Measurements from ENCODE around the gene ZNF319. TPM values are rescaled to one million over a fixed set of nuclear protein-coding genes. Genes with fewer than 3 reads are reported as not detected.

Gene ZNF319
- total and polyA plus RNA-seq, 2 of the 8 experiments (the other 6 are each of a cell fraction or from before 2014, with no cell fraction given), result 3.3 to 5.5 TPM

DNA sequence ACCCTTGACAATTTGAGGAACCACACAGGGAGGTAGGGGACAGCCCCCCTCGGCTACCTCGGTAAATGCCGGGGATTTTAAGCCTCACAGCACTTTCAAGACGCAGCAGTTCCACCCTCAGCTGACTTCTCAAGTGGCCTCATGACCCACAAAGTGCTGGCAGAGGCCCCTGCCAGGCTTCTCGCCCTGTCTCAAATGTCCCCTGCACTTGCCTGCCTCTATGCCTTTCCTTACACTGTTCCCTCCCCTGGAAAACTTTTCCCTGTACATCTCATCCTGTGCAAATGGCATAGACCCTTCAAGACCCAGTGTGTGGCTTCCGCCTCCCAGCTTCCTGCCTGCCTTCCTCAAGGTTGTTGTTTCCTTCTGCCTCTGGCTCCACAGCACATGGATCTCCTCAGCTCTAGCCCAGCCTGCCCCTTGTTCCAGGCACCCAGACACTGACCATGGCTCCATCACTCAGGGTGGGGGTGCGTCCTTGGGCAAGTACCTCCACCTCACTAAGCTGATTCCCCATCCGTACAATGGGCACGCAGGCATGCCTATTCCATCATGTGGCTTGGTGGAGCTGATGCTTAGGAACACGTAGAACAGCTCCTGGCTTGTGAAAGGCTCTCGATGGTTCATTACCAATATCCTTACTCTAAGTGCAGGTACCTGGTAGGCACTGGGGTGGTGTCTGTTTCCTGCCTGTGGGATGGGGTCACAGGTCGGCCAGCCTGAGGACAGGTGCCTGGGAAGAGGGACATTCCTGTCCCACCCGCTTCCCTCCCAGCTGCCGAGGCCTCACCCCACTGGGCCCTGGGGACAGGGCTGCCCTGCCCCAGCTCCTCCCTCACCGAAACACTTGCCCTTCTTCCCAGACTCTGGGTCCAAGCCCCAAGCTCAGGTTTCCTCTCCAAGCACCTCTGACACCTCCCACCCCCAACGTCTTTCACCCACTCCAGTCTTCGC, 49.0 kb upstream of the ZNF319 start:
- H3K4ac ChIP-seq (replicated peaks; ENCODE audit: insufficient read length, low read depth, low read length), result no peak overlapping the region
- H4K5ac ChIP-seq (ENCODE audit: insufficient read length, low read depth, low read length), result no peak overlapping the region
- H3K9ac ChIP-seq (replicated peaks in 1 of 4; ENCODE audit: extremely low read depth in 1 of 4, low read depth in 3 of 4, low read length in 3 of 4), result no peak overlapping the region
- H3K4me2 ChIP-seq (ENCODE audit: insufficient read depth in 1 of 2, low read depth in 2 of 2, low read length in 2 of 2), result no peak overlapping the region
- H4K20me1 ChIP-seq (replicated peaks in 1 of 2; ENCODE audit: control insufficient read depth in 1 of 2, insufficient read depth in 2 of 2, low read length in 2 of 2), result no peaks in the 10 kb centered on the region
- H3K79me1 ChIP-seq (ENCODE audit: low read depth, low read length), result no peaks in the 10 kb centered on the region
- H3K18ac ChIP-seq (ENCODE audit: extremely low read depth, low read length), result no peak overlapping the region
- no peak overlapping the region for H4K91ac ChIP-seq (replicated peaks; ENCODE audit: insufficient read length, low read length)
- H2BK12ac ChIP-seq (ENCODE audit: low read depth, low read length), result peak overlapping the region; percentile 72; the same call in 1 of the 2 replicates
- H4K8ac ChIP-seq (ENCODE audit: extremely low read depth, insufficient read depth, low read length), result no peak overlapping the region; the same call in 1 of the 2 replicates
- peaks cover 0 to 4% (median 0%) of the 10 kb centered on the region in 4 experiments; a peak in 2 of 8 replicates for H3K36me3 ChIP-seq (ENCODE audit: control insufficient read depth in 2 of 4, insufficient read depth in 4 of 4, low read length in 3 of 4)
- no peaks in the 10 kb centered on the region for H3K23me2 ChIP-seq (ENCODE audit: low read depth, low read length)
- H3K56ac ChIP-seq (replicated peaks; ENCODE audit: insufficient read length, low read depth, low read length), result no peak overlapping the region
- H2BK20ac ChIP-seq (ENCODE audit: low read length), result no peak overlapping the region
- H3K27ac ChIP-seq (ENCODE audit: low read depth, low read length), result no peak overlapping the region
- H2BK15ac ChIP-seq (ENCODE audit: low read length), result no peak overlapping the region
- POLR2A ChIA-PET (ENCODE audit: partially characterized antibody), result interaction anchor here (0.6 to 1.8 kb wide), 9 partner anchors 12 to 108 kb away, joined by 3 to 5 read pairs (median 3); partner anchors contain the start of gene CFAP20
- no peaks in the 10 kb centered on the region for H3K27me3 ChIP-seq (replicated peaks in 1 of 4; ENCODE audit: control insufficient read depth in 3 of 4, extremely low read depth in 1 of 4, insufficient read depth in 3 of 4, low read length in 3 of 4)
- 83% methylated on average over 16 of the region's 17 CpGs; no CpG with 5 or more reads in 1 of the 2 experiments for WGBS, 2 experiments (ENCODE audit: extremely low coverage in 1 of 2, insufficient coverage in 1 of 2, insufficient read length in 1 of 2, insufficient replicate concordance in 2 of 2, low coverage in 1 of 2, low lambda C conversion rate in 2 of 2, missing lambda C conversion rate in 1 of 2)
- DNase-seq (ENCODE audit: low read depth in 1 of 2, low spot score in 2 of 2), result peak in 1 of 2 experiments; percentile 43
- no peak overlapping the region for H2BK120ac ChIP-seq (replicated peaks; ENCODE audit: low read depth, low read length)
- no peak overlapping the region for H3K23ac ChIP-seq (ENCODE audit: insufficient read length)
- no peak for TF ChIP-seq CEBPB (IDR thresholded peaks at IDR 0.05; ENCODE audit: low read depth, low read length)
- TF ChIP-seq RNF2 (IDR thresholded peaks at IDR 0.05; ENCODE audit: borderline replicate concordance, low read depth, low read length, missing control alignments, poor library complexity, severe bottlenecking), result no peak
- TF ChIP-seq, protein P1, sequence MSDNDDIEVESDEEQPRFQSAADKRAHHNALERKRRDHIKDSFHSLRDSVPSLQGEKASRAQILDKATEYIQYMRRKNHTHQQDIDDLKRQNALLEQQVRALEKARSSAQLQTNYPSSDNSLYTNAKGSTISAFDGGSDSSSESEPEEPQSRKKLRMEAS (IDR thresholded peaks at IDR 0.05), result no peak
- no peak for TF ChIP-seq HDAC2 (IDR thresholded peaks at IDR 0.05; ENCODE audit: borderline replicate concordance in 1 of 2, low read depth in 2 of 2, low read length in 2 of 2)
- no peak for TF ChIP-seq RFX5 (IDR thresholded peaks at IDR 0.05; ENCODE audit: borderline replicate concordance, low read depth, low read length)
- no peak for TF ChIP-seq SRF (IDR thresholded peaks at IDR 0.05; ENCODE audit: low read depth, low read length)
- TF ChIP-seq HDAC6 (IDR thresholded peaks at IDR 0.05; ENCODE audit: low read depth, low read length), result no peak
- TF ChIP-seq RBBP5 (IDR thresholded peaks at IDR 0.05; ENCODE audit: borderline replicate concordance, low read depth, low read length), result no peak
- no peak for TF ChIP-seq SIX5 (IDR thresholded peaks at IDR 0.05; ENCODE audit: low read depth, low read length)
- H3K9me3 ChIP-seq (ENCODE audit: insufficient read depth in 2 of 2, low read depth in 1 of 2, low read length in 1 of 2), result no peaks in the 10 kb centered on the region
- no peak overlapping the region for H3K4me3 ChIP-seq (ENCODE audit: extremely low read depth in 1 of 4, insufficient read depth in 2 of 4, low read depth in 3 of 4, low read length in 4 of 4)
- no peak overlapping the region for H3K14ac ChIP-seq (ENCODE audit: insufficient read length)
- FAIRE-seq, result no peak
- H3K79me2 ChIP-seq (ENCODE audit: control insufficient read depth in 1 of 2, insufficient read depth in 2 of 2, low read length in 2 of 2), result no peaks in the 10 kb centered on the region
- no peak overlapping the region for H2BK5ac ChIP-seq (ENCODE audit: low read depth, low read length)
- H2AK5ac ChIP-seq (ENCODE audit: low read depth, low read length), result no peak overlapping the region; the same call in 1 of the 2 replicates
- CTCF ChIA-PET (ENCODE audit: partially characterized antibody), result interaction anchor here (0.8 to 5.5 kb wide), 15 partner anchors 8 to 400 kb away, joined by 3 to 57 read pairs (median 4); no protein-coding TSS in a partner anchor
- peaks cover 0 to 15% (median 8%) of the 10 kb centered on the region in 4 experiments; a peak in 4 of 7 replicates for H3K4me1 ChIP-seq (replicated peaks in 1 of 4; ENCODE audit: control insufficient read depth in 3 of 4, insufficient read depth in 4 of 4, low read length in 3 of 4)
- H2AFZ ChIP-seq (ENCODE audit: low read length), result no peak overlapping the region
